HEK293 (cell line): ENCODE data around the gene LDB2.

Experiments used
- CTCF ChIA-PET: fragments of 350-600 bp; formaldehyde crosslinking; extraction: SDS; loops from one replicate; lab custom pipeline; 2021; ENCODE audit warnings: antibody characterized with exemption; lab: Yijun Ruan, JAX
- POLR2A ChIA-PET: fragments of 300-600 bp; formaldehyde crosslinking; extraction: SDS; loops from one replicate; lab custom pipeline; 2020; ENCODE audit warnings: antibody characterized with exemption, inconsistent platforms; lab: Yijun Ruan, JAX
- H3K27ac ChIP-seq: fragments of 200-500 bp; sonication (Bioruptor generic); 2 replicates; pipeline ENCODE4 v1.5.1; 2014; ENCODE audit warnings: low read depth, low read length, control low read depth, inconsistent platforms; ENCODE audit errors: extremely low read depth
- H3K36me3 ChIP-seq, 2 experiments: fragments of 200-500 bp in 1 of 2; sonication (Bioruptor generic) in 1 of 2; 1 replicate in 1 of 2; 2 replicates in 1 of 2; pipeline ENCODE4 v1.5.1; 2014 to 2017; ENCODE audit warnings: inconsistent platforms in 2 of 2, low read length in 2 of 2; ENCODE audit not compliant: control insufficient read depth in 2 of 2, insufficient read depth in 1 of 2
- H3K4me1 ChIP-seq: fragments of 200-500 bp; sonication (Bioruptor generic); 2 replicates; pipeline ENCODE4 v1.5.1; 2014; ENCODE audit warnings: mild to moderate bottlenecking, low read length, inconsistent platforms; ENCODE audit not compliant: control insufficient read depth, insufficient read depth
- H3K4me3 ChIP-seq: 2 replicates; pipeline ENCODE4 v1.5.1; 2011; ENCODE audit warnings: low read depth, mild to moderate bottlenecking, control low read depth, low read length, moderate library complexity
- H3K9me3 ChIP-seq: fragments of 200-500 bp; sonication (Bioruptor generic); 2 replicates; pipeline ENCODE4 v1.5.1; 2014; ENCODE audit warnings: low read depth, low read length, inconsistent platforms; ENCODE audit not compliant: control insufficient read depth, insufficient read depth
- BCL11A ChIP-seq: fragments of 450-650 bp; formaldehyde crosslinking; IDR thresholded peaks from 2 replicates; pipeline ENCODE4 v1.5.1; 2016; ENCODE audit warnings: low read depth, missing biosample characterization, missing genetic modification characterization
- KLF16 ChIP-seq: fragments of 450-650 bp; formaldehyde crosslinking; IDR thresholded peaks from 2 replicates; pipeline ENCODE4 v1.5.1; 2017; ENCODE audit warnings: missing biosample characterization, missing genetic modification characterization
- RBAK ChIP-seq: fragments of 450-650 bp; formaldehyde crosslinking; IDR thresholded peaks from 2 replicates; pipeline ENCODE4 v1.5.1; 2016; ENCODE audit warnings: missing biosample characterization, missing genetic modification characterization
- SP7 ChIP-seq: fragments of 450-650 bp; formaldehyde crosslinking; IDR thresholded peaks from 2 replicates; pipeline ENCODE4 v1.5.1; 2016; ENCODE audit warnings: missing biosample characterization, missing genetic modification characterization
- YY2 ChIP-seq: fragments of 450-650 bp; formaldehyde crosslinking; IDR thresholded peaks from 2 replicates; pipeline ENCODE4 v1.5.1; 2016; ENCODE audit warnings: missing biosample characterization, missing genetic modification characterization
- ZBTB17 ChIP-seq: fragments of 450-650 bp; formaldehyde crosslinking; IDR thresholded peaks from 2 replicates; pipeline ENCODE4 v1.5.1; 2016; ENCODE audit warnings: missing biosample characterization, missing genetic modification characterization
- ZNF157 ChIP-seq: fragments of 450-650 bp; formaldehyde crosslinking; IDR thresholded peaks from 2 replicates; pipeline ENCODE4 v1.5.1; 2016; ENCODE audit warnings: missing biosample characterization, missing genetic modification characterization
- ZNF214 ChIP-seq: fragments of 450-650 bp; formaldehyde crosslinking; IDR thresholded peaks from 2 replicates; pipeline ENCODE4 v1.5.1; 2017; ENCODE audit warnings: missing biosample characterization, mild to moderate bottlenecking, missing genetic modification characterization, borderline replicate concordance
- ZNF274 ChIP-seq, 2 experiments: fragments of 200-500 bp in 1 of 2; fragments of 450-650 bp in 1 of 2; sonication (Bioruptor generic) in 1 of 2; formaldehyde crosslinking in 1 of 2; IDR thresholded peaks; 2 replicates each; pipeline versions ENCODE4 v1.5.1 to v1.6.1; 2014 to 2016; ENCODE audit warnings: borderline replicate concordance in 1 of 2, inconsistent platforms in 1 of 2, low read length in 1 of 2, missing biosample characterization in 1 of 2, missing genetic modification characterization in 1 of 2
- ZNF423 ChIP-seq: fragments of 450-650 bp; formaldehyde crosslinking; IDR thresholded peaks from 2 replicates; pipeline ENCODE4 v1.5.1; 2016; ENCODE audit warnings: missing biosample characterization, missing genetic modification characterization
- ZNF548 ChIP-seq: fragments of 450-650 bp; formaldehyde crosslinking; IDR thresholded peaks from 2 replicates; pipeline ENCODE4 v1.5.1; 2016; ENCODE audit warnings: missing biosample characterization, missing genetic modification characterization
- ZNF768 ChIP-seq: fragments of 450-650 bp; formaldehyde crosslinking; IDR thresholded peaks from 2 replicates; pipeline ENCODE4 v1.5.1; 2018; ENCODE audit warnings: missing biosample characterization, mild to moderate bottlenecking, missing genetic modification characterization
- ZNF785 ChIP-seq: fragments of 450-650 bp; formaldehyde crosslinking; IDR thresholded peaks from 2 replicates; pipeline ENCODE4 v1.5.1; 2016; ENCODE audit warnings: missing biosample characterization, missing genetic modification characterization
- ZNF830 ChIP-seq: fragments of 450-650 bp; IDR thresholded peaks from 2 replicates; pipeline ENCODE4 v1.5.0; 2018; ENCODE audit warnings: missing biosample characterization, missing genetic modification characterization, low read depth, mild to moderate bottlenecking, moderate library complexity
- ZSCAN23 ChIP-seq: fragments of 450-650 bp; formaldehyde crosslinking; IDR thresholded peaks from 2 replicates; pipeline ENCODE4 v1.5.1; 2016; ENCODE audit warnings: missing biosample characterization, missing genetic modification characterization
- TF ChIP-seq, protein P1 (sequence below): fragments of 450-650 bp; formaldehyde crosslinking; IDR thresholded peaks from 2 replicates; pipeline ENCODE4 v1.5.1; 2016; ENCODE audit warnings: missing biosample characterization, missing genetic modification characterization
- TF ChIP-seq, protein P2 (sequence below): fragments of 450-650 bp; formaldehyde crosslinking; IDR thresholded peaks from 2 replicates; pipeline ENCODE4 v1.5.1; 2017; ENCODE audit warnings: missing biosample characterization, missing genetic modification characterization
- TF ChIP-seq, protein P3 (sequence below): fragments of 450-650 bp; formaldehyde crosslinking; IDR thresholded peaks from 2 replicates; pipeline ENCODE4 v1.5.1; 2016; ENCODE audit warnings: missing biosample characterization, missing genetic modification characterization
- TF ChIP-seq, protein P4 (sequence below): fragments of 450-650 bp; formaldehyde crosslinking; IDR thresholded peaks from 2 replicates; pipeline ENCODE4 v1.5.1; 2017; ENCODE audit warnings: missing biosample characterization, missing genetic modification characterization
- TF ChIP-seq, protein P5 (sequence below): fragments of 450-650 bp; formaldehyde crosslinking; IDR thresholded peaks from 2 replicates; pipeline ENCODE4 v1.5.1; 2016; ENCODE audit warnings: missing biosample characterization, missing genetic modification characterization, borderline replicate concordance

LDB2 gene

DNA sequence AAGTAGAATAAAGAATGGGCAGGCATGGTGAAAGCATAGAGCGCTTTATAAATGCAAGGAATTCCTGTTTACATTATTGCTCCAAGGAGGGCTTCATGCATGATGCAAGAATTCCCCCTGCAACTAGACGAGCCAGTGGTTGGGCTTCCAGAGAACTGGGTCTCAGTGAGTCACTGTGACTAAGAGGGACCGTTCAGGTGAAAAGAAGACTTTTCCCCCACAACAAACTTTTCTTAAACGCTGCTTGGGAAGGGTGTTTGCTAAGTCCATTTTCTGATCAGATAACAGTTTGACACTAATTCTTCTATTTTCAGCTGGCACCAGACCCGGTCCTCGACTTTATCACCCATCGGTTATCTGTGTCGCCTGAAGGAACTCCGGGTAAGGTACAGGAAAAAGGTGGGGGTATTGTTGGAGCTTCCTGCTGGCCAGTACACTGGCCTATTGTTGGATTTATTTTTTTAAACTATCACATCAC is 40.1 kb downstream of the LDB2 start (continued):
- TF ChIP-seq YY2 (tag by site-specific recombination) (no peak), ZNF548 (tag by site-specific recombination) (no peak), SP7 (tag by site-specific recombination) (no peak)
- TF ChIP-seq, protein P1, sequence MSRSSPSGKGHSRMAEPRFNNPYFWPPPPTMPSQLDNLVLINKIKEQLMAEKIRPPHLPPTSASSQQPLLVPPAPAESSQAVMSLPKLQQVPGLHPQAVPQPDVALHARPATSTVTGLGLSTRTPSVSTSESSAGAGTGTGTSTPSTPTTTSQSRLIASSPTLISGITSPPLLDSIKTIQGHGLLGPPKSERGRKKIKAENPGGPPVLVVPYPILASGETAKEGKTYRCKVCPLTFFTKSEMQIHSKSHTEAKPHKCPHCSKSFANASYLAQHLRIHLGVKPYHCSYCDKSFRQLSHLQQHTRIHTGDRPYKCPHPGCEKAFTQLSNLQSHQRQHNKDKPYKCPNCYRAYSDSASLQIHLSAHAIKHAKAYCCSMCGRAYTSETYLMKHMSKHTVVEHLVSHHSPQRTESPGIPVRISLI: no peak
- TF ChIP-seq, protein P2, sequence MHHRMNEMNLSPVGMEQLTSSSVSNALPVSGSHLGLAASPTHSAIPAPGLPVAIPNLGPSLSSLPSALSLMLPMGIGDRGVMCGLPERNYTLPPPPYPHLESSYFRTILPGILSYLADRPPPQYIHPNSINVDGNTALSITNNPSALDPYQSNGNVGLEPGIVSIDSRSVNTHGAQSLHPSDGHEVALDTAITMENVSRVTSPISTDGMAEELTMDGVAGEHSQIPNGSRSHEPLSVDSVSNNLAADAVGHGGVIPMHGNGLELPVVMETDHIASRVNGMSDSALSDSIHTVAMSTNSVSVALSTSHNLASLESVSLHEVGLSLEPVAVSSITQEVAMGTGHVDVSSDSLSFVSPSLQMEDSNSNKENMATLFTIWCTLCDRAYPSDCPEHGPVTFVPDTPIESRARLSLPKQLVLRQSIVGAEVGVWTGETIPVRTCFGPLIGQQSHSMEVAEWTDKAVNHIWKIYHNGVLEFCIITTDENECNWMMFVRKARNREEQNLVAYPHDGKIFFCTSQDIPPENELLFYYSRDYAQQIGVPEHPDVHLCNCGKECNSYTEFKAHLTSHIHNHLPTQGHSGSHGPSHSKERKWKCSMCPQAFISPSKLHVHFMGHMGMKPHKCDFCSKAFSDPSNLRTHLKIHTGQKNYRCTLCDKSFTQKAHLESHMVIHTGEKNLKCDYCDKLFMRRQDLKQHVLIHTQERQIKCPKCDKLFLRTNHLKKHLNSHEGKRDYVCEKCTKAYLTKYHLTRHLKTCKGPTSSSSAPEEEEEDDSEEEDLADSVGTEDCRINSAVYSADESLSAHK (tag by site-specific recombination): no peak
- TF ChIP-seq, protein P3, sequence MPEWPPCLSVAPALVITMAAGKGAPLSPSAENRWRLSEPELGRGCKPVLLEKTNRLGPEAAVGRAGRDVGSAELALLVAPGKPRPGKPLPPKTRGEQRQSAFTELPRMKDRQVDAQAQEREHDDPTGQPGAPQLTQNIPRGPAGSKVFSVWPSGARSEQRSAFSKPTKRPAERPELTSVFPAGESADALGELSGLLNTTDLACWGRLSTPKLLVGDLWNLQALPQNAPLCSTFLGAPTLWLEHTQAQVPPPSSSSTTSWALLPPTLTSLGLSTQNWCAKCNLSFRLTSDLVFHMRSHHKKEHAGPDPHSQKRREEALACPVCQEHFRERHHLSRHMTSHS (tag by site-specific recombination): no peak

DNA sequence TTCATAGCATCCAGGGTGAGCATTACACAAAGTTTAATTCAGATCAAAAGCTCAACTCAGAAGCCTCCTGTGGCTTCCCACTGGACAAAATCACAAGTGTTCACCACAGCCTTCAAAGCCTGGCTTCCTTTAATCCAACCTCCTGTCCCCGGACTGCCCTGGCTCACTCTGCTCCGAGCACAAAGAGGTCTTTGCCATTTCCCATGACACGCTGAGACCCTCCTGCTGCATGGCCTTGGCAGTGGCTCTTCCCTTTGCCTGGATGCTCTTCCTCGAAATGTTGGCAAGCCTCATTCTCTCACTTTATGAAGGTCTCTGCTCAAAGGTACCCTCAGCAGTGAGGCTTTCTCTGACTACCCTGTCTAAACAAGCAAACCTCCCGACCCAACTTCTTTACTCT is 41.0 kb downstream of the LDB2 start:
- no peak overlapping the region for H3K4me3 ChIP-seq
- POLR2A ChIA-PET: no interaction called here
- H3K36me3 ChIP-seq: no peaks in the 10 kb centered on the region
- no peak overlapping the region for H3K27ac ChIP-seq
- no peaks in the 10 kb centered on the region for H3K4me1 ChIP-seq
- H3K9me3 ChIP-seq: no peaks in the 10 kb centered on the region
- TF ChIP-seq ZNF157 (tag by site-specific recombination) (no peak), BCL11A (tag by site-specific recombination) (no peak), KLF16 (tag by site-specific recombination) (no peak), ZNF214 (no peak), ZNF830 (tag by site-specific recombination) (no peak)
- TF ChIP-seq, protein P4, sequence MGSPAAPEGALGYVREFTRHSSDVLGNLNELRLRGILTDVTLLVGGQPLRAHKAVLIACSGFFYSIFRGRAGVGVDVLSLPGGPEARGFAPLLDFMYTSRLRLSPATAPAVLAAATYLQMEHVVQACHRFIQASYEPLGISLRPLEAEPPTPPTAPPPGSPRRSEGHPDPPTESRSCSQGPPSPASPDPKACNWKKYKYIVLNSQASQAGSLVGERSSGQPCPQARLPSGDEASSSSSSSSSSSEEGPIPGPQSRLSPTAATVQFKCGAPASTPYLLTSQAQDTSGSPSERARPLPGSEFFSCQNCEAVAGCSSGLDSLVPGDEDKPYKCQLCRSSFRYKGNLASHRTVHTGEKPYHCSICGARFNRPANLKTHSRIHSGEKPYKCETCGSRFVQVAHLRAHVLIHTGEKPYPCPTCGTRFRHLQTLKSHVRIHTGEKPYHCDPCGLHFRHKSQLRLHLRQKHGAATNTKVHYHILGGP (tag by site-specific recombination): no peak
- TF ChIP-seq, all 188 proteins: peak for 0
- CTCF ChIA-PET: no interaction called here

DNA sequence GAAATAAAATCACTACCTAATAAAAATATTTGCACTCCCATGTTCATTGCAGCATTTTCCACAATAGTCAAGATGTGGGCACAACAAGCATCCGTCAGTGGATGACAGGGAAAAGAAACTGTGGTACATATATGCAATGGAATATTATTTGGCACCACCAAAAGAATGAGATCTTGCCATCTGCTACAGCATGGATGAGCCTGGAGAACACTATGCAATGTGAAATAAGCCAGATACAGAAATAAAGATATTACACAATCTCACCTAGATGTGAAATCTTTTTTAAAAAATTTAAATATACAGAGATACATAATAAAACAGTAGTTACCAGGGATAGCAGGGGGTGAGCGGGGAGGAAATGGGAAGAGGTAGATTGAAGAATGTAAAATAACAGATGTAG is 44.8 kb downstream of the LDB2 start:
- POLR2A ChIA-PET: no interaction called here
- no peak overlapping the region for H3K27ac ChIP-seq
- no peaks in the 10 kb centered on the region for H3K9me3 ChIP-seq
- no peaks in the 10 kb centered on the region for H3K4me1 ChIP-seq
- CTCF ChIA-PET: no interaction called here
- no peaks in the 10 kb centered on the region for H3K36me3 ChIP-seq
- H3K4me3 ChIP-seq: no peak overlapping the region
- no peak for TF ChIP-seq ZBTB17
- TF ChIP-seq ZSCAN23: no peak
- TF ChIP-seq ZNF423 (tag by site-specific recombination): no peak
- TF ChIP-seq, protein P5, sequence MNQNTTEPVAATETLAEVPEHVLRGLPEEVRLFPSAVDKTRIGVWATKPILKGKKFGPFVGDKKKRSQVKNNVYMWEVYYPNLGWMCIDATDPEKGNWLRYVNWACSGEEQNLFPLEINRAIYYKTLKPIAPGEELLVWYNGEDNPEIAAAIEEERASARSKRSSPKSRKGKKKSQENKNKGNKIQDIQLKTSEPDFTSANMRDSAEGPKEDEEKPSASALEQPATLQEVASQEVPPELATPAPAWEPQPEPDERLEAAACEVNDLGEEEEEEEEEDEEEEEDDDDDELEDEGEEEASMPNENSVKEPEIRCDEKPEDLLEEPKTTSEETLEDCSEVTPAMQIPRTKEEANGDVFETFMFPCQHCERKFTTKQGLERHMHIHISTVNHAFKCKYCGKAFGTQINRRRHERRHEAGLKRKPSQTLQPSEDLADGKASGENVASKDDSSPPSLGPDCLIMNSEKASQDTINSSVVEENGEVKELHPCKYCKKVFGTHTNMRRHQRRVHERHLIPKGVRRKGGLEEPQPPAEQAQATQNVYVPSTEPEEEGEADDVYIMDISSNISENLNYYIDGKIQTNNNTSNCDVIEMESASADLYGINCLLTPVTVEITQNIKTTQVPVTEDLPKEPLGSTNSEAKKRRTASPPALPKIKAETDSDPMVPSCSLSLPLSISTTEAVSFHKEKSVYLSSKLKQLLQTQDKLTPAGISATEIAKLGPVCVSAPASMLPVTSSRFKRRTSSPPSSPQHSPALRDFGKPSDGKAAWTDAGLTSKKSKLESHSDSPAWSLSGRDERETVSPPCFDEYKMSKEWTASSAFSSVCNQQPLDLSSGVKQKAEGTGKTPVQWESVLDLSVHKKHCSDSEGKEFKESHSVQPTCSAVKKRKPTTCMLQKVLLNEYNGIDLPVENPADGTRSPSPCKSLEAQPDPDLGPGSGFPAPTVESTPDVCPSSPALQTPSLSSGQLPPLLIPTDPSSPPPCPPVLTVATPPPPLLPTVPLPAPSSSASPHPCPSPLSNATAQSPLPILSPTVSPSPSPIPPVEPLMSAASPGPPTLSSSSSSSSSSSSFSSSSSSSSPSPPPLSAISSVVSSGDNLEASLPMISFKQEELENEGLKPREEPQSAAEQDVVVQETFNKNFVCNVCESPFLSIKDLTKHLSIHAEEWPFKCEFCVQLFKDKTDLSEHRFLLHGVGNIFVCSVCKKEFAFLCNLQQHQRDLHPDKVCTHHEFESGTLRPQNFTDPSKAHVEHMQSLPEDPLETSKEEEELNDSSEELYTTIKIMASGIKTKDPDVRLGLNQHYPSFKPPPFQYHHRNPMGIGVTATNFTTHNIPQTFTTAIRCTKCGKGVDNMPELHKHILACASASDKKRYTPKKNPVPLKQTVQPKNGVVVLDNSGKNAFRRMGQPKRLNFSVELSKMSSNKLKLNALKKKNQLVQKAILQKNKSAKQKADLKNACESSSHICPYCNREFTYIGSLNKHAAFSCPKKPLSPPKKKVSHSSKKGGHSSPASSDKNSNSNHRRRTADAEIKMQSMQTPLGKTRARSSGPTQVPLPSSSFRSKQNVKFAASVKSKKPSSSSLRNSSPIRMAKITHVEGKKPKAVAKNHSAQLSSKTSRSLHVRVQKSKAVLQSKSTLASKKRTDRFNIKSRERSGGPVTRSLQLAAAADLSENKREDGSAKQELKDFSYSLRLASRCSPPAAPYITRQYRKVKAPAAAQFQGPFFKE (tag by site-specific recombination): no peak
- TF ChIP-seq ZNF785 (tag by site-specific recombination): no peak
- TF ChIP-seq RBAK (tag by site-specific recombination): no peak
- no peak for TF ChIP-seq ZNF768
- TF ChIP-seq ZNF274 (IDR thresholded peaks at IDR 0.05; ENCODE audit: low read length): no peak
- TF ChIP-seq ZNF274 (tag by site-specific recombination; IDR thresholded peaks at IDR 0.05; ENCODE audit: borderline replicate concordance): no peak
